ENCODE measurements around the gene SYNGR4.
"Not testable (repeated sequence)": the region's sequence is repeated elsewhere in the genome, so short reads cannot be mapped to it uniquely, and the experiment has no call there.

SYNGR4 gene

DNA sequence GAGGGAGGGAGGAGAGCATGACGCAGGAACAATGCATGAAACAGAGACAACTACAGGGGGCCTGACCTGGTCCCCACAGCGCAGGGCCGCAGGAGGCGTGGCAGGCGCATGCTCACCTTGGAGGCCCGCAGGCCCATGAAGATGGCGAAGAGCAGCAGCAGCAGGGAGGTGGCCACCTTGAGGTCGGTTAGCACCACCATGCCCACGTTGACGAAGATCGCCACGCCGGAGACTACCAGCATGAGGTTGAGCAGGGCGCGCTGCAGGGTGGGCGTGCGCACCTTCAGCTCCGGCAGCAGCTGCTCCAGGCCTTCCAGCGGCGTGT is 21.8 kb upstream of the SYNGR4 start:
- no peak for DNase-seq

GRCh38 chr19:48342841-48343540 is 21.2 kb upstream of the SYNGR4 start:
- no peak for DNase-seq

GRCh38 chr19:48344892-48345291 is 19.3 kb upstream of the SYNGR4 start:
- no peak for DNase-seq

- DNase-seq = no peak
These were observed 18.0 kb upstream of the SYNGR4 start for GRCh38 chr19:48346191-48346590.

DNA sequence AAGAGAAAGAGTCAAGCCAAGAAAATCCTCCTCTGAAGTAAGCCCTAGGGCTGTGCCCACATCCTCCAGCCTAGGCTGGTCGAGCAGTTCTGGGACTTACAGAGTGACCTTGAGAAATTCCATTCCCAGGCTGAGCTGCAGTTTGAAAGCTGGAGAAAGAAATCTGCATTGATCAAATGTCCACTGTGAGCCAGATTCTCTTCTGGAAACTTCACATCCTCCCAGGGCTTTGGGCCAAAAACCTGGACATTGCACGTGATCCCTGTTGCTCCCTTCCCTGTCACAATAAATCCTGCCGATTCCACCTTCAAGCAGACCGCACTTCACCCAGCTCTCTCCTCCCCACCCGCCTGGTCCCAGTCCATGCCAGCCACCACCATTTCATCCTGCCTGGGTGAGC is 16.1 kb upstream of the SYNGR4 start:
- no peak for DNase-seq

DNA sequence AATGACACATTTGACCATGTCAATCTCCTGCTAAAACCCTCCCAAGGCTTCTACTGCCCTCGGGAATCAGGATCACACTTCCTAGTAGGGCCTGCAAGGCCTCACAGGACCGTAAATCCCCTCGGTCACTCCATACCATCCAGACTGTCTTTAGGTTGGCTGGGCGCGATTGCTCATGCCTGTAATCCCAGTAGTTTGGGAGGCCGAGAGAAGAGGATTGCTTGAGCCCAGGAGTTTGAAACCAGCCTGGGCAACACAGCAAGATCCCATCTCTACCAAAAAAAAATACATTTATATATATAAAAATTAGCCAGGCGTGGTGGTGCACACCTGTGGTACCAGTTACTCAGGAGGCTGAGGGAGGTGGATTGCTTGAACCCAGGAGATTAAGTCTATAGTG is 15.4 kb upstream of the SYNGR4 start:
- no peak for DNase-seq

DNA sequence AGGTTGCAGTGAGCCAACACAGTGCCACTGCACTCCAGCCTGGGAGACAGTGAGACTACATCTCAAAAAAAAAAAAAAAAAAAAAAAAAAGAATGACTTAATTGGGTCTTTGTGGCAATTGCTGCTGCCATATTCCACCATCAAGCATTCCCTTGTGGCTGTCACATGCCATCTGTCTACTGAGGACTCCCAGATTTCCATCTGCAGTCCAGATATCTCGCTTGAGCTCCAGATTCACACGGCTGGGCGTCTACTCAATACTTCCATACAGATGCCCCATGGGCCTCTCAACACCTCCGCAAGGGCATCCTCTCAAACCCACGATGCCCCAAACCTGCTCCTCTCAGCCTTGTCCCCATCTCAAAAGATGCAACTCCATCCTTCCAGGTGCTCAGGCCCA is 13.3 kb upstream of the SYNGR4 start:
- no peak for DNase-seq

DNA sequence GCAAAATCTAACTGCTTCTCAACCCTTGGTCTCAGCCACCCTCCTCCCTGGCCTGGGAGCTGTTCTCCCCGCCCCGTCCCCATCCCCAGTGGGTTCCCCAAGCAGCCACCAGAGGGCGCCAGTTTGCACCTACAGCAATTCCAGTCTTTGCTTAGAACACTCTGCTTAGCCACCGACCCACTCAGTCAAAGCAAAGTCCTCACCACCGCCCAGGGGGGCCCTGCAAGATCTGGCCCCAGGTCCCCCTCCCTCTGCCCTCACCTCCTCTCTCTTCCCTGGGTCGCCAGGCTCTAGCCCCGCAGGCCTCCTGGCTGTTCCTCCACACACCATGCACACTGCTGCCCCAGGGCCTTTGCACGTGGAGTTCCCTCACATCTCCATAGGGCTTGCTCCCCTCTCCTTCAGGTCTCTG is 12.8 kb upstream of the SYNGR4 start:
- peak; percentile 84 for DNase-seq

DNA sequence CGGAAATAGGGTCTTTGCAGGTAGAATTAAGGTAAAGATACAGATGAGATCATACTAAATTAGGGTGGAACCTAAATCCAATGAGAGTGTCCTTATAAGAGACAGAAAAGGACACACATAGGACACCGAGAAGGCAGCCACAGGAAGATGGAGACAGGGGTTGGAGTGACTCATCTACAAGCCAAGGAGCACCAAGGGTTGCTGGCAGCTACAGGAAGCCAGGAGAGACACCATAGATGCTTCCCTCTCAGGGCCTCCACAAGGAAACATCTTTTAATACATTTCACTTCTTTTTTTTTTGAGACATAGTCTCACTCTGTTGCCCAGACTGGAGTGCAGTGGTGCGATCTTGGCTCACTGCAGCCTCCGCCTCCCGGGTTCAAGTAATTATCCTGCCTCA is 10.5 kb upstream of the SYNGR4 start:
- DNase-seq = no peak

GRCh38 chr19:48354332-48354992 is 9.7 kb upstream of the SYNGR4 start:
- no peak for DNase-seq

DNA sequence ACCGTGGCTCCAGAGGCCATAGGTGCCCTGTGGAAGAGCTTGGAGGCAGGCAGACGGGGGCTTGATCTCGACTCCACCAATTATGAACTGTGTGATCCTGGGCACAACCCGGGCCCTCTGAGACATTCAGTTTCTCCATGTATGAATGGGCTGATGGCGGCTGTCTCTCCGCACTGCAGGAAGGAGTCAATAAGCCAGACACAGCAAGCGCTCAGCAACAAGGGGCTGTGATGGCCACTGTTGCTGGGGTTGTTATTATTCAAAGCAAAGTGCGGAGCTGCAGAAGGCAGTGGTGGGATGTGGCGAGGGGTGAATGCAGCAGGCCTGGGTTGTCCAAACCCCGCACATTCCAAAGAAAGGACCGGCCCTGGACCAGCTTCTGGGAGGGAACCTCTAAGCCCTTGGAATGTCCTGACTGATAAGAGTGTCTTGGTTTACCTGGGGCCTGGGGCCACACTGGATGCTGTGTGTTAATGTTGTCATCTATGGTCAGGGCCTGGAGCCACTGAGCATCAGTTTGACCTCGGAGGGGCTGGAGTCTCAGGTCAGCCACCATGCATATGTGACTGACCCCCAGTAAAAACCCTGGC is 8.7 kb upstream of the SYNGR4 start:
- no peak for DNase-seq

DNA sequence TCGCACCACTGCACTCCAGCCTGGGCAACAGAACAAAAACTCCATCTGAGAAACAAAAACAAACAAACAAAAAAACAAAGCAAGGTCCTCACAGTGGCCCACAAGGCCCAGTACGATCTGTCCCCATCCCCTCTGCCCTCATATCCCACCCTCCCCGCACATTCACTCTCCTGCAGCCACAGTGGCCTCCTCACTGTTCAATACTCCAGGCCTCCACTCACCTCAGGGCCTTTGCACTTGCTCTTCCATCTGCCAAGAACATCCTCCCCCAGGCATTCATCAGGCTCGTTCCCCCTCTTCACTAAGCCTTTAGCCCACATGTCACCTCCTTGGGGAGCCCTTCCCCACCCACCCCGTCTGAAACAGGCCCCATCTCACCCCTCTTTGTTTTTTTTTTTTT is 5.0 kb upstream of the SYNGR4 start:
- no peak for DNase-seq

- no peak for DNase-seq
These were observed 2.3 kb upstream of the SYNGR4 start for GRCh38 chr19:48361912-48362311.

- peak; percentile 90 for DNase-seq
These were observed 1.3 kb upstream of the SYNGR4 start for GRCh38 chr19:48362716-48363499.

- peak; percentile 36 for DNase-seq
These were observed 712 bp upstream of the SYNGR4 start for GRCh38 chr19:48363500-48363809.

DNA sequence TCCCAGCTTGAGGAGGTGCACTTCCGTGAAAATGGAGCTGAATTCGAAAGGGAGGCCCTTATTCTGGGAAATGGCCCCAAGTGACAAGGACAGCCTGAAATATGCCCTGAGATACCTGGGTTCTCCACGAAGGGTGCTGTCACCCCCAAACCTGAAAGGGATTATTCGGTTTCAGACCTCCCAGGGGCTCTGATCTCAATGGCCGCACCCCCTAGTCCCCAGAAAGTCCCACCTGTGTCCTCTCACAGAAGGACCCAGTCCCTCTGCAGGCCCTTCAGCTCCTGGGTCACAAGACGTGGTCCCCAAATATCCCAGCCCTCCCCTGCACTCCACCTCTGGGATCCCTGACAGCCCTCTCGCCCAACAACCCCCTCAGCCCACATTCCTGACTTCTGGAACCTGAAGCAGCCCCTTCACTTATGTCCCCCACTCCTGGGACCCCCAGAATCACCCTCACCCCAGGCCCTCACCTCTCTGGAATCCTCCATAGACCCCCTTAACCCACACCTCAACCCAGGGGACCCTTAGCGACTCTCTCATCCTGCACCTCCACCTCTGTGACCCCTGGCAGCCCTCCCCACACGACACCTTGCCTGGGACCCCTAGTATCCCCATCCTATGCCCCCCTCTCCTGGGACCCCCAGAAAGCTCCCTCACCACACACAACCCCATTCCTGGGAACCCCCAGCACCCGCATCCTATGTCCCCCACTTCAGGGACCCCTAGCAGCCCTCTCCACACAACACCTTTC is 606 bp downstream of the SYNGR4 start:
- DNase-seq = no peak

DNA sequence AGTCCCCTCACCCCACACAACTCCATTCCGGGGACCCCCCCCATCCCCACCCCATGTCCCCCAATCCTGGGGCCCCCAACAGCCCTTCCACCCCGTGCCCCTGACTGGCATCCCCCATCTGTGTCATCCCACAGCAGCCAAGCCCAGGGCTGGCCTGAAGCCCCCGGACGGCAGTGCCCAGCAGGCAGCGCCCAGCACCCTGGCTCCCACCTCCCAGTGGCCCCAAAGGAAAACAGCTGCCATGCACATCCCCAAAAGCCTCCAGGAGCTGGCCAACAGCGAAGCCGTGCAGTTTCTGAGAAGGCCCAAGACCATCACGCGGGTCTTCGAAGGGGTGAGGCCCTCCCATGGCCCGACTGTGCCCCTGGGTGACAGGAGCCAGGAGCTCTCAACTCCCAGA is 1.4 kb downstream of the SYNGR4 start:
- DNase-seq = no peak

GRCh38 chr19:48367855-48368254 is 3.7 kb downstream of the SYNGR4 start:
- no peak for DNase-seq

DNA sequence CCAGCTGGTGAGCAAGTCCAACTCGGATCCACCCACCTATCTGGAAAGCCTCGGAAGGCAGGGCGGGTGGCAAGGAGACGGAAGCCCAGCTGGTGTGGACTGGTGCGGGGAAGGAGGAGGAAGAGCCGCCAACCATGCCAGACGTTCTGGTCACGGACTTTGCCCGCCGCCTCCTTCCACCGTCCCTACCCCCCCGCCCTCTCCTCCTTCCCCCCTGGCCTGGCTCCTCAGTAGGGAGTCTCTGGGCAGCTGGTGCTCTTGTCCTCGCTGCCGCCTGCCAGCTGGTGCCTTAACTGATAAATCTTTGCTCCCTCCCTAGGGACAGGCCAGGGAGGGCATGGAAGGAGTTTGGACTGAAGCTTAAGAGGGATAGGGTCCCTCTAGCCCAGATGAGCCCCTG is 4.8 kb downstream of the SYNGR4 start:
- no peak for DNase-seq

DNA sequence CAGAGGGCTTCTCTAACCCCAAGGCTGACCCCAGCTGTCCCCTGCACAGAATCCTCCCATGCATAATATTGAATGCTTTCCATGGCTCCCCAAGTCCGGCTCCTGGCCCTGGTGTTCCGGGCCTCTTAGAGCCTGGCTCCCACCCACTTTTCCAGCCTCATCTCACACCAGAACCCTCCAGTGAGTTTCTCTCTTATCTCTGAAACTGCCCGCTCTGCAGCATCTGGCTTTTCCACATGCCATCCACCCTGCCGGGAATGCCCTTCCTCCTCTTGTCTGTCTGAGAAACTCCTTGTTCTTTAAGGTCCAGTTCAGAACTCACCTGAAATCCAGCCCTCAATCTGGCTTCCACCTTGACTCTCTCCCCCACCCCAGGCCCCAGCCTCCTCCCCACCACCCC is 6.8 kb downstream of the SYNGR4 start:
- no peak for DNase-seq

DNA sequence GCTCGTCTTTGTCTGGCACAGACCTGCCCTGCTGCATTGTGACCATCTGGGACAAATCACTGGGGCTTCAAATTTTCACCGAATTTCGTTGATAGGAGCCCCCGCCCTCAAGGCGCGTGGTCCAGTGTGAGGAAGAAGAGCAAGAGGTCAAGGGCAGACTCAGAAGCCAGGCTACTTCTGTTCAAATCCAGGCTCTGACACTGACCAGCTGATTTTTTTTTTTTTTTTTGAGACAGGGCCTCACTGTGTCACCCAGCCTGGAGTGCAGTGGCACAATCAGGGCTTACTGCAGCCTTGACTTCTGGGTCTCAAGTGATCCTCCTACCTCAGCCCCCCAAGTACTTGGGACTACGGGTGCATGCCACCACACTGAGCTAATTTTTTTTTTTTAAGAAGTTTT is 7.2 kb downstream of the SYNGR4 start:
- DNase-seq = no peak

GRCh38 chr19:48371771-48372170 is 7.6 kb downstream of the SYNGR4 start:
- DNase-seq = not testable (repeated sequence)

- DNase-seq = no peak
These were observed 8.7 kb downstream of the SYNGR4 start for GRCh38 chr19:48372904-48373303.
